GM12872 (cell line): ENCODE data around the gene MRPL10.

Source experiments
- TF ChIP-seq, protein P1 (sequence below): IDR thresholded peaks from 3 replicates; pipeline ENCODE4 v1.5.1; 2011; ENCODE audit warnings: low read depth, mild to moderate bottlenecking, low read length, moderate library complexity; ENCODE audit not compliant: insufficient read depth

Gene MRPL10

DNA sequence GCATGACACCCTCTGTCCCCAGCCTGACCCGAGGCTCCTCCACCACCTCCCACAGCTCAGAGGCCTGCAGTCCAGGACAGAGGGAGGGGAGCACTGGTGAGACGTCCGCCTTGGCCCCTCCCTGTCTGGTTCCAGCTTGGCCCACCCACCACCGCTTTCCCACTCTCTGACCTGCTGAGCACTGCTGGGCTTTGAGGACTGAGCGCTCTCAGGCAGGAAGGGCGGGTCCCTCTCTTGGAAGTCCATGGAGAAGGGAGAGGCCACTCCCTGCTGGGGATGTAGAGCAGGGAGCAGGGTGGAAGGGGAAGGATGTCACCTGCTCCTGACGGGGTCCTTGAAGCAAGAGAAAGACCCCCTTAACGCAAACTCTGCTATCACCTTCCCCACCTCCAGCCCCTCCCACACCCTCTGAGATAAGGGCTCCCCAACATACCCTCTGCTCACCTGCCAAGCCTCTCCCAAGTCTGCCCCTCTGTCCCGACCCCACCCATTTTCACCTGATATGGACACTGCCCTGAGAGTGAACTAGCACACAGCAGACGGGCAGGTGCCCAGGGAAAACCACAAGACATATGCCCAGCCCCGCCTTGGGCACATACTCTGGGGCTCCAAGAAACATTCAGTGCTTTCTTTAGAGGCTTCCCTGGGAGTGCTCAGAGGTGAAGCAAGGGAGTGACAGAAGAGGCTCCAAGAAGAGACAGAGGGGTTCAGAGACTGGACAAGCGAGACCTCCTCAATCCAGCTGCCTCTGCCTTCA lies 11.1 kb downstream of the MRPL10 start:
- TF ChIP-seq, protein P1, sequence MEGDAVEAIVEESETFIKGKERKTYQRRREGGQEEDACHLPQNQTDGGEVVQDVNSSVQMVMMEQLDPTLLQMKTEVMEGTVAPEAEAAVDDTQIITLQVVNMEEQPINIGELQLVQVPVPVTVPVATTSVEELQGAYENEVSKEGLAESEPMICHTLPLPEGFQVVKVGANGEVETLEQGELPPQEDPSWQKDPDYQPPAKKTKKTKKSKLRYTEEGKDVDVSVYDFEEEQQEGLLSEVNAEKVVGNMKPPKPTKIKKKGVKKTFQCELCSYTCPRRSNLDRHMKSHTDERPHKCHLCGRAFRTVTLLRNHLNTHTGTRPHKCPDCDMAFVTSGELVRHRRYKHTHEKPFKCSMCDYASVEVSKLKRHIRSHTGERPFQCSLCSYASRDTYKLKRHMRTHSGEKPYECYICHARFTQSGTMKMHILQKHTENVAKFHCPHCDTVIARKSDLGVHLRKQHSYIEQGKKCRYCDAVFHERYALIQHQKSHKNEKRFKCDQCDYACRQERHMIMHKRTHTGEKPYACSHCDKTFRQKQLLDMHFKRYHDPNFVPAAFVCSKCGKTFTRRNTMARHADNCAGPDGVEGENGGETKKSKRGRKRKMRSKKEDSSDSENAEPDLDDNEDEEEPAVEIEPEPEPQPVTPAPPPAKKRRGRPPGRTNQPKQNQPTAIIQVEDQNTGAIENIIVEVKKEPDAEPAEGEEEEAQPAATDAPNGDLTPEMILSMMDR = no peak

GRCh38 chr17:47819475-47819874 lies 11.9 kb downstream of the MRPL10 start:
- TF ChIP-seq, protein P1 = no peak

DNA sequence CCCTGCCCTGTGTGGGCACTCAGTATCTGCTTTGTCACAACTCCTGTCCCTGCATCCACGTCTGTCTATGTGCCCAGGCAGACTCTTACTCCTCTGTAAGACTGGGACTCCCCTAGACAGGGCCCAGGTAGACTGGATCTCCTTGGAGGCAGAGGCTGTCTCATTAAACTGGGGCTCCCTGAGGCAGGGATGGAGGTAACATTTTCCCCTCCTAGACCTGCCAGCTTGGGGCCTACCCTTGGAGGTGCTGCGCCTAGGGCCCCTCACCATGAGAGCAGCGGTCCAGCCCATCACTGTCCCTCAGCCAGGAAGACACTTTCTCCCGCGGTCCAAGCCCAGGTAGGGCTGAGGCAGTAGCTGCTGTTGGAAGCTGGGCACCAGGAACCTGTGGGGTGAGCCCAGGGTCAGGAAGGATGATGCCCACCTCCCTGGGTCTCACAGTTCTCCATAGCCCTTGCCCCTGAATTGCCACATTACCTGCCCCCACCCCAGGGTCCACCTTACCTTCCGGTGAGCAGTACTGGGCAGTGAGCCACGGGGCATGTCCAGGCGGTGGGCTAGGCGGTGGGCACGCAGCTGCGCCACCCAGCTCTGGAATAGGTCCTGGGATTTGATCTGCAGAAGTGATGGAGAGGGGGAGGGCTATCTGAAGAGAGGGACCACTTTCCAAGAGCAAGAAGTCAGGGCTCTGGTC lies 13.2 kb downstream of the MRPL10 start:
- TF ChIP-seq, protein P1 = no peak

GRCh38 chr17:47816947-47817346 lies 14.4 kb downstream of the MRPL10 start:
- TF ChIP-seq, protein P1 = no peak

DNA sequence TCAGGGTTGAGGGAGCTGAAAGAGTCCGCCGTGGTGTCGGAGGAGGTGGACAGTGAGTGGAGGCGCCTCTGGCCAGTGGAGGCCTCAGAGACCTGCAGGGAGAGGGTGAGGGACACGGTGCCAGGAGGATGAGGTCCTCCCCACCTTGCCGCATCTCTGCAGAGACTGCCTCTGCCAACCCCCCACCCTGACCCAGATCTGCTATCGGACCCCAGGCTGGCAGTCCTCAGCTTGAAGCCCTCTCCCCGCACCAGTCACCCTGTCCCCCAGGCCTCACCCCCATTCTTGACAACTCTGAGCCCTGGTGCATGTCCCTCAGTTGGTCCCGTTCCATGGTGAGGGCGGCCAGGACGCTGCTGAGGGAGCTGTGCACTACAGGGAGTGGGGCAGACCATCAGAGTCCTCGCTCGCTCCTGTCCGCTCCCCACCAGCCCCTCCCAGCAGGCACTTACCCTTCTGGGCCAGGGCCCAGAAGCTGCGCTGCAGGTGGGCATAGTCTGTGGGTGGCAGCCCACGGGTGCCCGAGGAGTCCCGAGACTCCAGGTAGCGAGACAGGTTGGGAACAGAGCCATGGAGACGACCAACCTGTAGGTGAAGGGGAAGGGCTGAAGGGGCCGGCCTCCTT lies 15.1 kb downstream of the MRPL10 start:
- TF ChIP-seq, protein P1 = no peak

GRCh38 chr17:47815106-47815918 lies 16.0 kb downstream of the MRPL10 start:
- TF ChIP-seq, protein P1 = no peak
